GM12878 (cell line): ENCODE measurements around the gene DNASE2. TPM values are rescaled to one million over a fixed set of nuclear protein-coding genes. Genes with fewer than 3 reads are reported as not detected.

Source experiments
- ATAC-seq: fragments of 200-7000 bp; cut with Tn5 transposase; 3 replicates; pipeline ENCODE4 v1.9.1; 2020; ENCODE audit warnings: mild to moderate bottlenecking, moderate library complexity
- BruUV-seq: library from RNA; stranded (reverse); fragments of 400-500 nt; replicated peaks from 2 replicates; lab custom pipeline; 2021; lab: Mats Ljungman, UMichigan
- CTCF ChIA-PET: fragments of 300-600 bp; sonication (Branson Sonifier 250); formaldehyde crosslinking; extraction: SDS; loops from one replicate; lab custom pipeline; 2021; ENCODE audit warnings: inconsistent platforms; lab: Yijun Ruan, JAX
- POLR2A ChIA-PET: fragments of 350-600 bp; formaldehyde crosslinking; extraction: SDS; loops from one replicate; lab custom pipeline; 2021; ENCODE audit warnings: inconsistent platforms; lab: Charles Lee
- RAD21 ChIA-PET: fragments of 300-600 bp; sonication (Branson Sonifier 250); formaldehyde crosslinking; loops from one replicate; lab custom pipeline; 2023; ENCODE audit warnings: antibody characterized with exemption; ENCODE audit not compliant: unreplicated experiment; lab: Charles Lee
- SMC1A ChIA-PET: fragments of 300-600 bp; sonication (Branson Sonifier 250); formaldehyde crosslinking; loops from one replicate; lab custom pipeline; 2023; ENCODE audit not compliant: unreplicated experiment, uncharacterized antibody; lab: Charles Lee
- DNase-seq: peaks from one replicate; pipeline ENCODE4 v3.0.0-alpha.2; 2011; ENCODE audit warnings: low read depth, low spot score
- FAIRE-seq: peaks from 3 replicates; lab custom pipeline; 2011; peaks lifted over from hg19 to GRCh38; lab: Jason Lieb, UNC
- H2AFZ ChIP-seq: 2 replicates; pipeline ENCODE4 v1.6.0; 2011; ENCODE audit warnings: low read depth, low read length, control low read depth; ENCODE audit not compliant: control insufficient read depth
- H3K27ac ChIP-seq: 2 replicates; pipeline ENCODE4 v1.5.1; 2011; ENCODE audit warnings: control low read depth; ENCODE audit not compliant: control insufficient read depth, insufficient read depth
- H3K27me3 ChIP-seq, 2 experiments: replicated peaks in 1 of 2; 2 replicates each; pipeline versions ENCODE4 v1.6.0 to v1.6.1; 2011; ENCODE audit warnings: low read length in 1 of 2; ENCODE audit not compliant: control insufficient read depth in 2 of 2, insufficient read depth in 2 of 2
- H3K36me3 ChIP-seq, 2 experiments: 2 replicates each; pipeline ENCODE4 v1.5.1; 2011; ENCODE audit warnings: low read length in 1 of 2; ENCODE audit not compliant: control insufficient read depth in 2 of 2, insufficient read depth in 2 of 2
- H3K4me1 ChIP-seq: 2 replicates; pipeline ENCODE4 v1.6.1; 2011; ENCODE audit warnings: mild to moderate bottlenecking, low read length, moderate library complexity, mixed read lengths; ENCODE audit not compliant: control insufficient read depth, insufficient read depth
- H3K4me2 ChIP-seq: 2 replicates; pipeline ENCODE4 v1.6.0; 2011; ENCODE audit warnings: control low read depth; ENCODE audit not compliant: control insufficient read depth, insufficient read depth
- H3K4me3 ChIP-seq: fragments of 200-600 bp; sonication (generic); 2 replicates; pipeline ENCODE4 v1.5.1; 2016
- H3K79me2 ChIP-seq: 2 replicates; pipeline ENCODE4 v1.6.0; 2011; ENCODE audit warnings: low read length; ENCODE audit not compliant: control insufficient read depth, insufficient read depth
- H3K9ac ChIP-seq: 2 replicates; pipeline ENCODE4 v1.8.0; 2011; ENCODE audit warnings: low read length, control low read depth, mixed read lengths; ENCODE audit not compliant: control insufficient read depth, insufficient read depth
- H3K9me3 ChIP-seq: replicated peaks from 3 replicates; pipeline ENCODE4 v1.5.1; 2011; ENCODE audit warnings: mild to moderate bottlenecking, low read length; ENCODE audit not compliant: control insufficient read depth, insufficient read depth
- H4K20me1 ChIP-seq: 2 replicates; pipeline ENCODE4 v1.6.0; 2011; ENCODE audit not compliant: control insufficient read depth, insufficient read depth
- BHLHE40 ChIP-seq, 2 experiments: fragments of 450-650 bp in 1 of 2; IDR thresholded peaks; 2 replicates each; pipeline ENCODE4 v1.6.1; 2011 to 2017; ENCODE audit warnings: low read depth in 2 of 2, borderline replicate concordance in 1 of 2, improper control_type of control experiment in 1 of 2, low read length in 1 of 2, mild to moderate bottlenecking in 1 of 2
- CHD1 ChIP-seq: IDR thresholded peaks from 2 replicates; pipeline ENCODE4 v1.6.1; 2012; ENCODE audit warnings: low read depth, low read length, improper control_type of control experiment
- CREB1 ChIP-seq: IDR thresholded peaks from 2 replicates; pipeline ENCODE4 v1.6.1; 2012; ENCODE audit warnings: low read depth, mild to moderate bottlenecking, inconsistent platforms
- FOS ChIP-seq: IDR thresholded peaks from 3 replicates; pipeline ENCODE4 v1.6.1; 2011; ENCODE audit warnings: borderline replicate concordance; ENCODE audit not compliant: insufficient read length; ENCODE audit errors: extremely low read depth
- IRF4 ChIP-seq: IDR thresholded peaks from 2 replicates; pipeline ENCODE4 v1.6.1; 2011; ENCODE audit warnings: low read depth, low read length
- KAT2A ChIP-seq: conservative IDR thresholded peaks from 2 replicates; pipeline ENCODE4 v1.6.1; 2011; ENCODE audit warnings: low read depth, low read length; ENCODE audit not compliant: control insufficient read depth
- LARP7 ChIP-seq: fragments of 450-650 bp; IDR thresholded peaks from 2 replicates; pipeline ENCODE4 v1.6.1; 2017; ENCODE audit warnings: mild to moderate bottlenecking
- MEF2A ChIP-seq: IDR thresholded peaks from 2 replicates; pipeline ENCODE4 v1.6.1; 2011; ENCODE audit warnings: low read depth, mild to moderate bottlenecking, low read length, moderate library complexity; ENCODE audit not compliant: insufficient read depth
- NFYA ChIP-seq: IDR thresholded peaks from 2 replicates; pipeline ENCODE4 v1.6.1; 2011; ENCODE audit warnings: low read depth, mild to moderate bottlenecking, low read length, improper control_type of control experiment, borderline replicate concordance
- NKRF ChIP-seq: fragments of 450-650 bp; conservative IDR thresholded peaks from 2 replicates; pipeline ENCODE4 v1.6.1; 2017; ENCODE audit warnings: mild to moderate bottlenecking, moderate library complexity
- NR2F1 ChIP-seq: fragments of 450-650 bp; conservative IDR thresholded peaks from 2 replicates; pipeline ENCODE4 v1.6.1; 2017; ENCODE audit warnings: mild to moderate bottlenecking
- RB1 ChIP-seq: fragments of 450-650 bp; formaldehyde crosslinking; IDR thresholded peaks from 2 replicates; pipeline ENCODE4 v1.6.1; 2017; ENCODE audit warnings: mild to moderate bottlenecking, borderline replicate concordance
- SKIL ChIP-seq: fragments of 450-650 bp; IDR thresholded peaks from 2 replicates; pipeline ENCODE4 v1.6.1; 2017; ENCODE audit warnings: mild to moderate bottlenecking, low read depth, inconsistent platforms; ENCODE audit not compliant: poor library complexity, severe bottlenecking
- SMC3 ChIP-seq: IDR thresholded peaks from 2 replicates; pipeline ENCODE4 v1.6.1; 2011; ENCODE audit warnings: low read length, improper control_type of control experiment, borderline replicate concordance
- SP1 ChIP-seq: IDR thresholded peaks from one replicate; pipeline ENCODE4 v1.6.1; 2011; ENCODE audit warnings: low read depth, low read length
- STAT1 ChIP-seq: fragments of 450-650 bp; conservative IDR thresholded peaks from 2 replicates; pipeline ENCODE4 v1.6.1; 2014; ENCODE audit warnings: antibody characterized with exemption, mild to moderate bottlenecking
- YY1 ChIP-seq: IDR thresholded peaks from 2 replicates; pipeline ENCODE4 v1.6.1; 2011; ENCODE audit warnings: low read depth, mild to moderate bottlenecking, low read length
- WGBS: methylation state at CpG from one replicate; pipeline ENCODE4 v1.1.6; 2016; ENCODE audit warnings: low lambda C conversion rate; ENCODE audit not compliant: insufficient replicate concordance, insufficient coverage; ENCODE audit errors: missing lambda C conversion rate; 5-methylcytosine and 5-hydroxymethylcytosine counted together
- in situ Hi-C: fragments of 300-500 bp; cut with MboI; formaldehyde crosslinking; loops from 9 replicates; pipeline ENCODE4 v1.14.3; 2018; ENCODE audit warnings: mixed read lengths
- intact Hi-C: fragments of 100-400 bp; cut with micrococcal nuclease; formaldehyde crosslinking; loops from one replicate; pipeline ENCODE4 v1.14.2; 2022; ENCODE audit not compliant: unreplicated experiment
- polyA plus RNA-seq, 11 experiments: library from polyadenylated mRNA; depleted of rRNA in 4 of 11; unstranded in 6 of 11; stranded (reverse) in 5 of 11; fragments of >200 nt; fragmentation: Nextera tagmentation in 4 of 11; fragmentation: Illumina TruSeq in 1 of 11; extraction: Ambion mirVana in 4 of 11; extraction: Trizol in 1 of 11; gene quantifications; 1 replicate in 1 of 11; 2 replicates in 10 of 11; pipeline versions ENCODE4 v1.2.1 to v1.2.3, GENCODE V29; 2011 to 2016; ENCODE audit warnings: inconsistent platforms in 2 of 11, missing spikeins in 2 of 11, low read depth in 1 of 11
- total RNA-seq, 4 experiments: library from RNA; depleted of rRNA in 3 of 4; stranded (reverse); fragments of >200 nt in 3 of 4; fragmentation: Illumina TruSeq in 1 of 4; extraction: Trizol in 1 of 4; gene quantifications; 2 replicates each; pipeline versions ENCODE4 v1.2.1 to v1.2.3, GENCODE V29; 2013 to 2021
- TF ChIP-seq, protein P1 (sequence below): IDR thresholded peaks from 2 replicates; pipeline ENCODE4 v1.6.1; 2011; ENCODE audit warnings: low read depth, mild to moderate bottlenecking, low read length, moderate library complexity, borderline replicate concordance; ENCODE audit errors: extremely low read depth

The DNASE2 gene
- total and polyA plus RNA-seq, 10 of the 15 experiments (the other 5 are each of a cell fraction or from before 2014, with no cell fraction given): 4.9 to 32.1 (median 22.0) TPM

DNA sequence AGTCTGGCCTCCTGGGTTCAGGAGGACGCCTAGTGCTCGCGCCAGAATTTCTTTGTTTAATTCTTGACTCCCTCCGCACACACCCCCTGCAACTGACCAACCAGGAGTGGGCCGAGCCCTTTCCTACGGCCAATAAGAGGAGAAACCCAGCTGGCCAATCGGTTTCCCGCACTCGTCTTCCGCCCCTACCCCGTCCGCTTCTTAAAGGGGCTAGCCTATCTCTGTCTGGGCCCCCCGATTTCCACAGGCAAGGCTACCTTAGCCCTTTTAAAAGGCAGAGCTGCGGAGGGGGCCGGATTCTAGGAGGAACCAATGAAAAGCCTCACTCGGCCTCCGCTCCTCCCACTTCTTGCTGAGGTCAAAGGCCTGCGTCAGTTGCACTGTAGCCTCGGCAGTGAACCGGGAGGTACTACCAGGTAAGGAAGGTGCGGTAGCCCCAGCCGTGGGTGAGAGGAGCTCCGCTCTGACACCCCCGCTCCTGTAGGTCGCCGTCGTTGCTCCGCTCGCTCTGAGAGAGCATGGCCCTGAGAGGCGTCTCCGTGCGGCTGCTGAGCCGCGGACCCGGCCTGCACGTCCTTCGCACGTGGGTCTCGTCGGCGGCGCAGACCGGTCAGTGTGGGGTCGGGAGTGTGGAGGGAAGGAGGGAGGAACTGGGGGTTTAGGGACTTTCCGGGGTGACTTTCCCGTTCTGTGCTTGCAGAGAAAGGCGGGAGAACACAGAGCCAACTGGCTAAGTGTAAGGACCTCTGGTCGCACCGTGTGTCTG is 9.7 kb upstream of the DNASE2 start, which contains the start of gene GCDH:
GCDH (plus strand) TSS at position 374 of the 766 bp plus-strand sequence; CDS start at position 519, 145 bp downstream.
- peak; percentile 100 for FAIRE-seq
- Histone ChIP-seq H3K9ac (peak within 1 kb of the TSS; percentile 57), H3K27ac (peak within 1 kb of the TSS; percentile 52), H4K20me1 (no peaks in the 10 kb centered on the region), H2AFZ (peak within 1 kb of the TSS; percentile 81), H3K4me2 (peak within 1 kb of the TSS; percentile 95), H3K79me2 (peaks cover 10% of the 10 kb centered on the region), H3K27me3 (no peaks in the 10 kb centered on the region), H3K9me3 (no peaks in the 10 kb centered on the region), H3K36me3 (peaks cover 0 to 3% of the 10 kb centered on the region in 2 experiments; a peak in 3 of 4 replicates), H3K4me1 (peaks cover 7% of the 10 kb centered on the region), H3K4me3 (peak within 1 kb of the TSS; percentile 89)
- CTCF ChIA-PET: interaction anchor here (0.6 to 13.2 kb wide), 14 partner anchors 10 to 1450 kb away, joined by 3 to 182 read pairs (median 4); partner anchors contain the start of genes DNASE2 and FARSA
- peak; percentile 97 for ATAC-seq
- POLR2A ChIA-PET: interaction anchor here (0.5 to 2.6 kb wide), 13 partner anchors 9 to 99 kb away, joined by 3 to 35 read pairs (median 4); partner anchors contain the start of genes DNASE2, FARSA and SYCE2
- BruUV-seq: no TSS peak
- 1% methylated on average over 49 of the region's 49 CpGs for WGBS
- RAD21 ChIA-PET: interaction anchor here (0.7 to 2.8 kb wide), 14 partner anchors 9 to 170 kb away, joined by 3 to 19 read pairs (median 4); partner anchors contain the start of genes CALR and DNASE2
- in situ Hi-C loops (no loop called here), intact Hi-C loops (no loop called here)
- peak; percentile 95 for DNase-seq
- SMC1A ChIA-PET: interaction anchor here (0.8 to 1.7 kb wide), 12 partner anchors 9 to 75 kb away, joined by 3 to 19 read pairs (median 4); partner anchors contain the start of genes CALR, FARSA and GADD45GIP1
- TF ChIP-seq NFYA: no peak
- TF ChIP-seq BHLHE40 (IDR thresholded peaks at IDR 0.05; ENCODE audit: borderline replicate concordance in 1 of 2, low read depth in 2 of 2, low read length in 1 of 2): peak; percentile 28 to 87; a peak in 3 of 4 replicates
- peak; percentile 74 for TF ChIP-seq LARP7
- peak; percentile 96 for TF ChIP-seq NR2F1
- 0 out of 2 replicates have a peak, but pooled peaks have one; percentile 9 for TF ChIP-seq MEF2A
- peak; percentile 55; the same call in 1 of the 2 replicates for TF ChIP-seq KAT2A
- TF ChIP-seq FOS: peak; percentile 42
- peak; percentile 95 for TF ChIP-seq SP1
- TF ChIP-seq CHD1: no peak
- 0 out of 2 replicates have a peak, but pooled peaks have one; percentile 4 for TF ChIP-seq SMC3
- TF ChIP-seq YY1: no peak
- TF ChIP-seq STAT1: peak; percentile 73; the same call in 1 of the 2 replicates
- TF ChIP-seq RB1: 0 out of 2 replicates have a peak, but pooled peaks have one; percentile 44
- TF ChIP-seq, protein P1, sequence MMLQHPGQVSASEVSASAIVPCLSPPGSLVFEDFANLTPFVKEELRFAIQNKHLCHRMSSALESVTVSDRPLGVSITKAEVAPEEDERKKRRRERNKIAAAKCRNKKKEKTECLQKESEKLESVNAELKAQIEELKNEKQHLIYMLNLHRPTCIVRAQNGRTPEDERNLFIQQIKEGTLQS: peak; percentile 40; the same call in 1 of the 2 replicates
- TF ChIP-seq SKIL: peak; percentile 37
- TF ChIP-seq IRF4: peak; percentile 40; the same call in 1 of the 2 replicates
- TF ChIP-seq CREB1: peak; percentile 98
- TF ChIP-seq NKRF: peak; percentile 99
